H1 (cell line): ENCODE measurements around the gene DUSP23. TPM values are rescaled to one million over a fixed set of nuclear protein-coding genes. Genes with fewer than 3 reads are reported as not detected.

ENCODE experiments used
- CTCF ChIA-PET: fragments of 300-600 bp; sonication (Branson Sonifier 250); formaldehyde crosslinking; loops from one replicate; lab custom pipeline; 2021; ENCODE audit not compliant: partially characterized antibody; lab: Charles Lee
- POLR2A ChIA-PET: fragments of 300-600 bp; sonication (Branson Sonifier 250); formaldehyde crosslinking; loops from one replicate; lab custom pipeline; 2021; ENCODE audit warnings: inconsistent platforms; ENCODE audit not compliant: partially characterized antibody; lab: Charles Lee
- DNase-seq, 2 experiments: peaks; one replicate each; pipeline versions ENCODE4 v3.0.0 to v3.0.0-alpha.2; 2010 to 2022; ENCODE audit warnings: low spot score in 2 of 2, low read depth in 1 of 2, mixed read lengths in 1 of 2
- FAIRE-seq: peaks from 2 replicates; lab custom pipeline; 2011; peaks lifted over from hg19 to GRCh38; lab: Jason Lieb, UNC
- H2AFZ ChIP-seq: 2 replicates; pipeline ENCODE4 v1.8.1; 2012; ENCODE audit warnings: low read length, inconsistent platforms
- H2AK5ac ChIP-seq: 2 replicates; pipeline ENCODE4 v1.6.1; 2013; ENCODE audit warnings: low read depth, low read length
- H2BK120ac ChIP-seq: replicated peaks from 2 replicates; pipeline ENCODE3; 2013; ENCODE audit warnings: low read depth, low read length, inconsistent platforms
- H2BK12ac ChIP-seq: 2 replicates; pipeline ENCODE4 v1.6.1; 2013; ENCODE audit warnings: low read depth, low read length
- H2BK15ac ChIP-seq: 2 replicates; pipeline ENCODE4 v1.6.1; 2013; ENCODE audit warnings: low read length
- H2BK20ac ChIP-seq: 2 replicates; pipeline ENCODE4 v1.6.1; 2013; ENCODE audit warnings: low read length
- H2BK5ac ChIP-seq: 2 replicates; pipeline ENCODE4 v1.6.1; 2013; ENCODE audit warnings: low read depth, low read length
- H3K14ac ChIP-seq: 2 replicates; pipeline ENCODE4 v1.6.1; 2013; ENCODE audit warnings: inconsistent platforms; ENCODE audit not compliant: insufficient read length
- H3K18ac ChIP-seq: 2 replicates; pipeline ENCODE4 v1.6.1; 2013; ENCODE audit warnings: low read length; ENCODE audit errors: extremely low read depth
- H3K23ac ChIP-seq: 2 replicates; pipeline ENCODE4 v1.6.1; 2013; ENCODE audit warnings: inconsistent platforms; ENCODE audit not compliant: insufficient read length
- H3K23me2 ChIP-seq: 2 replicates; pipeline ENCODE4 v1.6.1; 2013; ENCODE audit warnings: low read depth, low read length
- H3K27ac ChIP-seq: 2 replicates; pipeline ENCODE4 v1.6.1; 2011; ENCODE audit warnings: low read depth, low read length, inconsistent platforms
- H3K27me3 ChIP-seq, 4 experiments: replicated peaks in 1 of 4; 1 replicate in 1 of 4; 2 replicates in 3 of 4; pipeline versions ENCODE4 v1.6.1 to v1.8.1; 2011 to 2013; ENCODE audit warnings: low read length in 3 of 4, mild to moderate bottlenecking in 3 of 4, inconsistent platforms in 2 of 4, mixed read lengths in 2 of 4, moderate library complexity in 1 of 4; ENCODE audit not compliant: control insufficient read depth in 3 of 4, insufficient read depth in 3 of 4; ENCODE audit errors: extremely low read depth in 1 of 4
- H3K36me3 ChIP-seq, 4 experiments: 2 replicates each; pipeline versions ENCODE4 v1.6.1 to v1.8.1; 2011 to 2013; ENCODE audit warnings: mild to moderate bottlenecking in 4 of 4, low read length in 3 of 4, moderate library complexity in 2 of 4, control low read depth in 1 of 4, inconsistent platforms in 1 of 4; ENCODE audit not compliant: insufficient read depth in 4 of 4, control insufficient read depth in 2 of 4
- H3K4ac ChIP-seq: replicated peaks from 2 replicates; pipeline ENCODE3; 2013; ENCODE audit warnings: low read length, low read depth, mixed read lengths, inconsistent platforms; ENCODE audit not compliant: insufficient read length
- H3K4me1 ChIP-seq, 4 experiments: replicated peaks in 1 of 4; 1 replicate in 1 of 4; 2 replicates in 3 of 4; pipeline versions ENCODE4 v1.6.1 to v1.8.1; 2011 to 2013; ENCODE audit warnings: low read length in 3 of 4, inconsistent platforms in 2 of 4, mixed read lengths in 1 of 4; ENCODE audit not compliant: insufficient read depth in 4 of 4, control insufficient read depth in 3 of 4
- H3K4me2 ChIP-seq, 2 experiments: 2 replicates each; pipeline versions ENCODE4 v1.6.1 to v1.8.1; 2011 to 2013; ENCODE audit warnings: low read depth in 2 of 2, low read length in 2 of 2, control low read depth in 1 of 2, inconsistent platforms in 1 of 2, mild to moderate bottlenecking in 1 of 2; ENCODE audit not compliant: insufficient read depth in 1 of 2
- H3K4me3 ChIP-seq, 4 experiments: fragments of 200-600, 300-600 bp in 1 of 4; sonication (generic), shearing (Covaris generic), sonication (Bioruptor Twin) in 1 of 4; 2 replicates each; pipeline versions ENCODE4 v1.5.1 to v1.8.1; 2011 to 2016; ENCODE audit warnings: low read length in 4 of 4, low read depth in 3 of 4, control low read depth in 2 of 4, inconsistent platforms in 2 of 4, mild to moderate bottlenecking in 2 of 4, mixed read lengths in 1 of 4, moderate library complexity in 1 of 4; ENCODE audit not compliant: insufficient read depth in 2 of 4; ENCODE audit errors: extremely low read depth in 1 of 4
- H3K56ac ChIP-seq: replicated peaks from 2 replicates; pipeline ENCODE3; 2013; ENCODE audit warnings: low read depth, mild to moderate bottlenecking, mixed read lengths, low read length, inconsistent platforms; ENCODE audit not compliant: insufficient read length
- H3K79me1 ChIP-seq: 2 replicates; pipeline ENCODE4 v1.6.1; 2013; ENCODE audit warnings: low read depth, low read length, control low read depth
- H3K79me2 ChIP-seq, 2 experiments: 2 replicates each; pipeline versions ENCODE4 v1.6.1 to v1.8.1; 2012 to 2013; ENCODE audit warnings: low read length in 2 of 2, mild to moderate bottlenecking in 2 of 2, inconsistent platforms in 1 of 2; ENCODE audit not compliant: insufficient read depth in 2 of 2, control insufficient read depth in 1 of 2
- H3K9ac ChIP-seq, 4 experiments: replicated peaks in 1 of 4; 1 replicate in 1 of 4; 2 replicates in 3 of 4; pipeline versions ENCODE4 v1.6.1 to v1.8.1; 2011 to 2013; ENCODE audit warnings: low read depth in 3 of 4, low read length in 3 of 4, control low read depth in 2 of 4, mild to moderate bottlenecking in 2 of 4, moderate library complexity in 2 of 4, inconsistent platforms in 1 of 4; ENCODE audit errors: extremely low read depth in 1 of 4
- H3K9me3 ChIP-seq, 2 experiments: 2 replicates each; pipeline versions ENCODE4 v1.6.1 to v1.8.1; 2012 to 2013; ENCODE audit warnings: mild to moderate bottlenecking in 2 of 2, moderate library complexity in 2 of 2, control low read depth in 1 of 2, inconsistent platforms in 1 of 2, low read depth in 1 of 2, low read length in 1 of 2, mixed read lengths in 1 of 2; ENCODE audit not compliant: insufficient read depth in 2 of 2
- H4K20me1 ChIP-seq, 2 experiments: replicated peaks in 1 of 2; 2 replicates each; pipeline versions ENCODE3 to v1.8.1; 2011 to 2013; ENCODE audit warnings: inconsistent platforms in 2 of 2, low read length in 2 of 2, mild to moderate bottlenecking in 1 of 2; ENCODE audit not compliant: insufficient read depth in 2 of 2, control insufficient read depth in 1 of 2
- H4K5ac ChIP-seq: 2 replicates; pipeline ENCODE4 v1.6.1; 2013; ENCODE audit warnings: low read length, low read depth, mixed read lengths, inconsistent platforms; ENCODE audit not compliant: insufficient read length
- H4K8ac ChIP-seq: 2 replicates; pipeline ENCODE4 v1.8.0; 2013; ENCODE audit warnings: mild to moderate bottlenecking, moderate library complexity, low read length, inconsistent platforms; ENCODE audit not compliant: insufficient read depth; ENCODE audit errors: extremely low read depth
- H4K91ac ChIP-seq: replicated peaks from 2 replicates; pipeline ENCODE3; 2013; ENCODE audit warnings: low read length, mixed read lengths, inconsistent platforms; ENCODE audit not compliant: insufficient read length
- ASH2L ChIP-seq: fragments of 200-600, 300-600 bp; sonication (generic); IDR thresholded peaks from one replicate; pipeline ENCODE4 v1.7.1; 2017; ENCODE audit warnings: low read length
- CREB1 ChIP-seq: IDR thresholded peaks from 2 replicates; pipeline ENCODE4 v1.6.1; 2012; ENCODE audit warnings: inconsistent platforms
- SP4 ChIP-seq: IDR thresholded peaks from 2 replicates; pipeline ENCODE4 v1.6.1; 2012; ENCODE audit warnings: low read length, inconsistent platforms
- WGBS, 2 experiments: shearing (Covaris generic) in 1 of 2; methylation state at CpG; one replicate each; pipeline versions ENCODE4 v1.1.6 to v1.1.7; 2013 to 2015; ENCODE audit warnings: low lambda C conversion rate in 2 of 2, mixed read lengths in 2 of 2, inconsistent platforms in 1 of 2, low coverage in 1 of 2, missing lambda C conversion rate in 1 of 2; ENCODE audit not compliant: insufficient replicate concordance in 2 of 2, insufficient coverage in 1 of 2, insufficient read length in 1 of 2; ENCODE audit errors: extremely low coverage in 1 of 2, missing lambda C conversion rate in 1 of 2; 5-methylcytosine and 5-hydroxymethylcytosine counted together
- polyA plus RNA-seq, 7 experiments: library from polyadenylated mRNA; depleted of rRNA in 3 of 7; stranded (reverse) in 5 of 7; unstranded in 2 of 7; fragments of >200 nt in 5 of 7; fragments of 200-250 nt in 2 of 7; gene quantifications; 1 replicate in 5 of 7; 2 replicates in 1 of 7; 4 replicates in 1 of 7; pipeline versions ENCODE4 v1.2.1 to v1.2.3, GENCODE V29; 2011 to 2013; ENCODE audit warnings: missing spikeins in 2 of 7, mixed read lengths in 2 of 7
- total RNA-seq: library from RNA; stranded (reverse); fragmentation: NEBNext Ultra II Directional; extraction: Animal tissue kit (Norgen Biotek cat#: 25700); gene quantifications from 2 replicates; pipeline ENCODE4 v1.2.1, GENCODE V29; 2021

The DUSP23 gene
- total and polyA plus RNA-seq, 2 of the 8 experiments (the other 6 are each of a cell fraction or from before 2014, with no cell fraction given): 45.8 to 80.1 TPM

- Histone ChIP-seq H2BK12ac (no peak overlapping the region), H3K79me1 (no peaks in the 10 kb centered on the region), H2AFZ (no peak overlapping the region), H3K9ac (no peak overlapping the region), H3K36me3 (no peaks in the 10 kb centered on the region), H3K9me3 (no peaks in the 10 kb centered on the region), H3K4ac (no peak overlapping the region), H3K79me2 (no peaks in the 10 kb centered on the region), H3K4me1 (no peaks in the 10 kb centered on the region), H4K20me1 (no peaks in the 10 kb centered on the region), H4K5ac (no peak overlapping the region), H3K56ac (no peak overlapping the region), H2BK20ac (no peak overlapping the region), H3K27me3 (no peaks in the 10 kb centered on the region), H3K18ac (no peak overlapping the region), H2AK5ac (no peak overlapping the region), H3K14ac (no peak overlapping the region), H4K8ac (no peak overlapping the region), H4K91ac (no peak overlapping the region), H3K4me2 (no peak overlapping the region), H3K27ac (no peak overlapping the region), H3K4me3 (no peak overlapping the region), H3K23ac (no peak overlapping the region), H2BK120ac (no peak overlapping the region), H2BK15ac (no peak overlapping the region), H3K23me2 (peaks cover 3% of the 10 kb centered on the region; the same call in 1 of the 2 replicates), H2BK5ac (no peak overlapping the region)
- ChIA-PET CTCF (interaction anchor here (0.6 to 26.0 kb wide), 14 partner anchors 9 to 673 kb away, joined by 3 to 645 read pairs (median 6); partner anchors contain the start of gene SLAMF8), POLR2A (interaction anchor here (0.7 to 1.8 kb wide), 5 partner anchors 19 to 321 kb away, joined by 3 to 6 read pairs (median 4); no protein-coding TSS in a partner anchor)
- DNase-seq: no peak
- 83% methylated on average over 2 of the region's 2 CpGs; no CpG with 5 or more reads in 1 of the 2 experiments for WGBS, 2 experiments
- TF ChIP-seq CREB1 (no peak), SP4 (no peak), ASH2L (no peak)
- no peak for FAIRE-seq
These were observed 24.2 kb downstream of the DUSP23 start for GRCh38 chr1:159804924-159805323.
